ENCODE data around the gene CHPF2.
A peak's percentile ranks its signal among the peaks of the same experiment; 100 is the strongest.

Gene CHPF2

GRCh38 chr7:151276666-151277590, 44.6 kb downstream of the CHPF2 start:
- Histone ChIP-seq H3K4me3 (ENCODE audit: low read depth, low read length) (peak overlapping the region; percentile 33), H3K27me3 (ENCODE audit: control insufficient read depth, insufficient read depth, low read length) (peaks cover 35% of the 10 kb centered on the region), H3K36me3 (ENCODE audit: control insufficient read depth, insufficient read depth, low read length) (no peaks in the 10 kb centered on the region), H3K4me1 (ENCODE audit: control insufficient read depth, insufficient read depth, low read length) (no peaks in the 10 kb centered on the region), H3K9ac (ENCODE audit: low read depth, low read length) (peak overlapping the region; percentile 19), H3K9me3 (ENCODE audit: control insufficient read depth, insufficient read depth, low read length) (no peaks in the 10 kb centered on the region)

DNA sequence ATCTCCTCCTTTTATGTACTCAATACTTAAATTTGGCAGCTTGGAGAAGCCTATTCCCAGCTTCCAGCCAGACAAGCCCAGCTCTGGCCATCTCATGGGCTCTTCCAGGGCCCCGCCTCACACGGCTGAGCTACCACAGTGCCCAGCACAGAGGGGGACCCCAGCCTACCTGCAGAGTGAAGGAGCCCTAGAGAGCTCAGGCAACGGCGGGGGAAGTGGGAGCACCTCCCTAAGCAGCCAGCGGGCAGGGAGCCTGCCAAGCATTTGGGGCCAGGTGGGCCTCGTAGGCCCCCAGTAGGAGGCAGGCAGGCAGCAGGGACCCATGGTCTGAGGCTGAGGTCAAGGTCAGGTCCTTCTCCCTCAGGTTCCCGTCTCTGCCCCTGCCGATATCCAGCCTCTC, 45.3 kb downstream of the CHPF2 start:
- Histone ChIP-seq H3K9ac (ENCODE audit: low read depth, low read length) (no peak overlapping the region), H3K36me3 (ENCODE audit: control insufficient read depth, insufficient read depth, low read length) (no peaks in the 10 kb centered on the region), H3K9me3 (ENCODE audit: control insufficient read depth, insufficient read depth, low read length) (no peaks in the 10 kb centered on the region), H3K4me1 (ENCODE audit: control insufficient read depth, insufficient read depth, low read length) (no peaks in the 10 kb centered on the region), H3K27me3 (ENCODE audit: control insufficient read depth, insufficient read depth, low read length) (peaks cover 35% of the 10 kb centered on the region), H3K4me3 (ENCODE audit: low read depth, low read length) (peak overlapping the region; percentile 33)

- Histone ChIP-seq H3K9ac (ENCODE audit: low read depth, low read length) (no peak overlapping the region), H3K27me3 (ENCODE audit: control insufficient read depth, insufficient read depth, low read length) (peaks cover 35% of the 10 kb centered on the region), H3K36me3 (ENCODE audit: control insufficient read depth, insufficient read depth, low read length) (no peaks in the 10 kb centered on the region), H3K4me3 (ENCODE audit: low read depth, low read length) (no peak overlapping the region), H3K4me1 (ENCODE audit: control insufficient read depth, insufficient read depth, low read length) (no peaks in the 10 kb centered on the region), H3K9me3 (ENCODE audit: control insufficient read depth, insufficient read depth, low read length) (no peaks in the 10 kb centered on the region)
Observed at GRCh38 chr7:151278949-151279348, 46.7 kb downstream of the CHPF2 start.

GRCh38 chr7:151279868-151280267, 47.6 kb downstream of the CHPF2 start:
- H3K27me3 ChIP-seq (ENCODE audit: control insufficient read depth, insufficient read depth, low read length) = peaks cover 34% of the 10 kb centered on the region
- H3K9ac ChIP-seq (ENCODE audit: low read depth, low read length) = no peak overlapping the region
- H3K9me3 ChIP-seq (ENCODE audit: control insufficient read depth, insufficient read depth, low read length) = no peaks in the 10 kb centered on the region
- H3K4me3 ChIP-seq (ENCODE audit: low read depth, low read length) = no peak overlapping the region
- H3K4me1 ChIP-seq (ENCODE audit: control insufficient read depth, insufficient read depth, low read length) = no peaks in the 10 kb centered on the region
- H3K36me3 ChIP-seq (ENCODE audit: control insufficient read depth, insufficient read depth, low read length) = no peaks in the 10 kb centered on the region

DNA sequence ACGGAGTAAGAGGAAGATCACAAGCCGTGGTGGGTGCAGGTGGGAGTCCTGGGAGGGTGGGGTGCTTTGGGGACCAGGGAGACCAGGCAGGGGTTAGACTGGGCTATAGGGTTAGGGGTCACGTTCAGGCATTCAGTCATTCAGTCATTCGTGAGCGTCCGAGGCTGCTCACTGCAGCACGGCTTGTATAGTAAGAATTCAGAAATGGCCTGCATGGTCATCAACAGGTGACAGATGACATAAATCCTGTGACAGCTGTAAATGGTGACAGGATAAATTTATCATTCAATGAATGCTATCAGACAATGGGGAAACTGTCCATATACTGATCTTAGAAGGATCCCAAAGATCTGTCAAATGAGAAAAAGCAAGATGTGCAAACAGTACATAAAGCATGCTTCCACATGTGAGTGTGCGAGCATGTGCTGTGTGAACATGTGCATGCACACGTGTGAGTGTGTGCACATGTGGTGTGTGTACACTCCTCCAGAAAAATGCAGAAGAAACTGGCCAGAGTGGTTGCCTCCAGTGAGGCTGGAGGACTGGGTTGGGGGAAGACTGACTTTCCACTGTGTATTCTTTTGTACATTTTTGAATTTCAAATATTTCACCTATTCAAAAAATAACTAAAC, 48.2 kb downstream of the CHPF2 start:
- Histone ChIP-seq H3K9ac (ENCODE audit: low read depth, low read length) (no peak overlapping the region), H3K27me3 (ENCODE audit: control insufficient read depth, insufficient read depth, low read length) (peaks cover 32% of the 10 kb centered on the region), H3K9me3 (ENCODE audit: control insufficient read depth, insufficient read depth, low read length) (no peaks in the 10 kb centered on the region), H3K4me1 (ENCODE audit: control insufficient read depth, insufficient read depth, low read length) (no peaks in the 10 kb centered on the region), H3K4me3 (ENCODE audit: low read depth, low read length) (no peak overlapping the region), H3K36me3 (ENCODE audit: control insufficient read depth, insufficient read depth, low read length) (no peaks in the 10 kb centered on the region)

DNA sequence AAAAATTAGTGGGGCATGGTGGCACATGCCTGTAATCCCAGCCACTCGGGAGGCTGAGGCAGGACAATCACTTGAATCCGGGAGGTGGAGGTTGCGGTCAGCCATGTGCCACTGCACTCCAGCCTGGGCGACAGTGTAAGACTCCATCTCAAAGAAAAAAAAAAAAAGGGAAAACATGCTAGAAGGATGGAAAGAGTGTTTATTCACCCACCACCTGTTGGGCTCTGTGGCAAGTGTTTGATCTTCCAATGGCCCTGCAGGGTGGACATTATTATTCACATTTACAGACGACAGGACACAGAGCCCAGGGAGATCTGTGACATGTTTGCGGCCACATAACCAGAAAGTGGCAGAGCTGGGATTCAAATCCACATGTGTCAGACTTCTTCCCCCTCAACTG, 49.4 kb downstream of the CHPF2 start:
- no peaks in the 10 kb centered on the region for H3K36me3 ChIP-seq (ENCODE audit: control insufficient read depth, insufficient read depth, low read length)
- H3K9me3 ChIP-seq (ENCODE audit: control insufficient read depth, insufficient read depth, low read length) = no peaks in the 10 kb centered on the region
- no peak overlapping the region for H3K4me3 ChIP-seq (ENCODE audit: low read depth, low read length)
- H3K27me3 ChIP-seq (ENCODE audit: control insufficient read depth, insufficient read depth, low read length) = peaks cover 21% of the 10 kb centered on the region
- no peaks in the 10 kb centered on the region for H3K4me1 ChIP-seq (ENCODE audit: control insufficient read depth, insufficient read depth, low read length)
- no peak overlapping the region for H3K9ac ChIP-seq (ENCODE audit: low read depth, low read length)

- Histone ChIP-seq H3K36me3 (ENCODE audit: control insufficient read depth, insufficient read depth, low read length) (no peaks in the 10 kb centered on the region), H3K4me3 (ENCODE audit: low read depth, low read length) (no peak overlapping the region), H3K27me3 (ENCODE audit: control insufficient read depth, insufficient read depth, low read length) (peaks cover 20% of the 10 kb centered on the region), H3K9me3 (ENCODE audit: control insufficient read depth, insufficient read depth, low read length) (no peaks in the 10 kb centered on the region), H3K4me1 (ENCODE audit: control insufficient read depth, insufficient read depth, low read length) (no peaks in the 10 kb centered on the region), H3K9ac (ENCODE audit: low read depth, low read length) (no peak overlapping the region)
Observed at GRCh38 chr7:151282111-151282510, 49.8 kb downstream of the CHPF2 start.

DNA sequence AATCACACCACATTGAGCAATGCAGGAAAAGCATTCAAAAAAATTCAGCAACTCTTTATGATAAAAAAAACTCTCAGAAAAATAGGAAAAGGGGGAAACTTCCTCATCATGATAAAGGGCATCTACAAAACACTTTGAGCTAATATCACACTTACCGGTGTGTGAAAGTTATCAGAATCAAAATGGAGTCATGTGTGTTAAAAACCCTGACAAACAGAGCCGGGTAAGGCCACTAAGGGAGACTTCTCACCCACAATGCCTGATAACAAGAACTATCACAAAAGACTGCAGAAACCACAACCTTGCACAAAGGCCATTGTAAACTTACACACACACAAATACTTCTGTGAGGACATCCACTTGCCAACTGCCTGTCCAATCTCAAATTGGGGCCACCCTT, 51.0 kb downstream of the CHPF2 start:
- Histone ChIP-seq H3K9me3 (ENCODE audit: control insufficient read depth, insufficient read depth, low read length) (no peaks in the 10 kb centered on the region), H3K36me3 (ENCODE audit: control insufficient read depth, insufficient read depth, low read length) (no peaks in the 10 kb centered on the region), H3K4me1 (ENCODE audit: control insufficient read depth, insufficient read depth, low read length) (no peaks in the 10 kb centered on the region), H3K9ac (ENCODE audit: low read depth, low read length) (no peak overlapping the region), H3K27me3 (ENCODE audit: control insufficient read depth, insufficient read depth, low read length) (peaks cover 12% of the 10 kb centered on the region), H3K4me3 (ENCODE audit: low read depth, low read length) (no peak overlapping the region)

- H3K4me3 ChIP-seq (ENCODE audit: low read depth, low read length) = no peak overlapping the region
- no peak overlapping the region for H3K9ac ChIP-seq (ENCODE audit: low read depth, low read length)
- no peaks in the 10 kb centered on the region for H3K9me3 ChIP-seq (ENCODE audit: control insufficient read depth, insufficient read depth, low read length)
- H3K4me1 ChIP-seq (ENCODE audit: control insufficient read depth, insufficient read depth, low read length) = no peaks in the 10 kb centered on the region
- peaks cover 4% of the 10 kb centered on the region for H3K27me3 ChIP-seq (ENCODE audit: control insufficient read depth, insufficient read depth, low read length)
- no peaks in the 10 kb centered on the region for H3K36me3 ChIP-seq (ENCODE audit: control insufficient read depth, insufficient read depth, low read length)
Observed at GRCh38 chr7:151286148-151286547, 53.9 kb downstream of the CHPF2 start.
